ENCODE data around the gene THAP11.

THAP11 gene

GRCh38 chr16:67841198-67841815, 813 bp upstream of the THAP11 start:
- TF ChIP-seq CTCF (IDR thresholded peaks at IDR 0.05), result no peak

GRCh38 chr16:67842509-67843342, 606 bp downstream of the THAP11 start:
- TF ChIP-seq CTCF (IDR thresholded peaks at IDR 0.05), result no peak

- TF ChIP-seq CTCF (IDR thresholded peaks at IDR 0.05), result no peak
Measured at GRCh38 chr16:67843343-67843765, 1.2 kb downstream of the THAP11 start.

- TF ChIP-seq CTCF (IDR thresholded peaks at IDR 0.05), result no peak
Measured at GRCh38 chr16:67844497-67844896, 2.4 kb downstream of the THAP11 start.

- TF ChIP-seq CTCF (IDR thresholded peaks at IDR 0.05), result no peak
Measured at GRCh38 chr16:67845291-67846062, 3.4 kb downstream of the THAP11 start.

- no peak for TF ChIP-seq CTCF (IDR thresholded peaks at IDR 0.05)
Measured at GRCh38 chr16:67846063-67846319, 3.9 kb downstream of the THAP11 start.

- TF ChIP-seq CTCF (IDR thresholded peaks at IDR 0.05), result no peak
Measured at GRCh38 chr16:67846320-67847063, 4.4 kb downstream of the THAP11 start, which contains the start of gene NUTF2. Gene NUTF2, plus strand, starts transcription at chr16:67846933. Its CDS starts 18,198 bp downstream, at chr16:67865131.
